NCI-H1092 (cell line): Measurements from ENCODE around the gene SV2B.

Experiments
- DNase-seq: peaks from one replicate; lab custom pipeline; 2025; lab: John Stamatoyannopoulos, UW

The SV2B gene

GRCh38 chr15:91141097-91141496, 41.0 kb downstream of the SV2B start:
- DNase-seq = no peak

GRCh38 chr15:91142106-91142744, 42.2 kb downstream of the SV2B start:
- DNase-seq = no peak

GRCh38 chr15:91142946-91143345, 42.9 kb downstream of the SV2B start:
- DNase-seq = no peak

DNA sequence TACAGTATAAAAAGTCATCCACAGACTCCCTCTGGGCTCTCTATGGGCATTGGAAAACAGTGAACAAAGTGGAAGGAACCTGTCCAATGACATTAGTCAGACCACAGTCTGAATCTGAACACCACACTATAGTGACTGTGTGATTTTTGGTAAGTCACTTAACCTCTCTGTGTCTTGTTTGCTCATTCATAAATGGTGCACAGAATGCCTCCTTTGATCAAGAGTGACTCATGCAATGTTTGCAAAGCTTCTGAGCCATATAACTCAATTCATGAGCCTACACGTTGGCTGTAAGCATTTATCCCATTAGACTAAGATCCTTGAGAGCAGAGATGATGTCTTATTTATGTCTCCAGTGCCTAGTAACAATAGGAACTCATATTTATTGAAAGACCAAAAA, 46.7 kb downstream of the SV2B start:
- DNase-seq = no peak

- DNase-seq = no peak
These were observed 48.2 kb downstream of the SV2B start for GRCh38 chr15:91148243-91148642.

DNA sequence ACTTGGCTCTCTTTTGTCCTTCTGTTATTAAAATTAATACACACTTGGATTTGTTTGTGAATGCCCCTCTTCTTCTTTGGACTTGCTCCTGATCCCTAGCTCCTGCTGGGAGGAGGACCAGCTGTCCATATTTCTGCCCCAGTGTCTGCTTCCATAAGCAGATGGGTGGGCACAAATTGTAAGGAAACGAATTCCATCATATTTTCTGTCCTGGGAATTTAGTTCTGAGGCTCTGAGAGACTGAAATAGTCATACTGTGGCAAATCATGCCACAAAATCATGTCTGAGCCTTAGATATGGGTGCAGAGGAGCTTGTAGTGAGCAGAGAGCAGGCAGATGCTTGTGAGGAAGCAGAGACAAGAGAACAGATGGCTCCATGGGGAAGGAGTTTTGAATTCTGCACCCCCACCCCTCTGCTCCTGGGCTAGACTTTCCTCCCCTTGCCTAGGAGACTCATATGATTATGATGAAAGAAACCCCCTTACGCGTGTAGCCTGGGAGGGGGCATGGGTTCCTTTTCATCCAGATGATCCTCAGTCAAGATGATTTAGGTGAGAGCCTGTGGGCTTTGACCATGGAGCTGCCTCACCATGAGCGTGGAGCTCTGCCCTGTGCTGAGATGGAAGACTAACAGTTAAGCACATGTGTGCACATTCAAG, 50.6 kb downstream of the SV2B start:
- no peak for DNase-seq

GRCh38 chr15:91151781-91152563, 51.9 kb downstream of the SV2B start:
- no peak for DNase-seq

DNA sequence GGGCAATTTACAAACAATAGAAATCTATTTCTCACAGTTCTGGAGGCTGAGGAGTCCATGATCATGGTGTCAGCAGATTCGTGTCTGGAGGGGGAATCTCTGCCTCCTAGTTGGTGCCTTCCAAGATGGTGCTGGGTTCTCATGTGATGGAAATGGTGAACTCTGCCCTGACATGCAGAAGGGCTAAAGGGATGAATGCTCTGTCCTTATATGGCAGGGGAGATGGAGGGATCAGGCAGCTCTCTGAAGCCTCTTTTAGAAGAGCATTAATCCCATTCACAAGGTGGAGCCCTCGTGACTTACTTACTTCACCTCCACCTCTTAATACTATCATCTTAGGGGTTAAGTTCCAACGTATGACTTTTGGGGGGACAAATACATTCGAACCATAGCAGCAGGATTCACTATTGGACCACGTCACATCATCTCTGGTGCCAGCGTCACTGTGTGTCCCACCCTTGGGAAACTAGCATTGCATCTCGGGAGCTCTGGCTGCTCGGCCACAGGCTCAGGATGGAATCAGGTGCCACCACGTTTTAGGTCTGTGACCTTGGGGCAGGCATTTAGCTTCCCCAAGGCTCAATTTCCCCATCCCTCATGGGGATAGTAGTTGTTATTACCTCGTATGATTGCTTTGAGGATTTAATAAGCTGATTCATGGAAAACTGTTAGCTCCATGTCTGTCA, 53.0 kb downstream of the SV2B start:
- no peak for DNase-seq

DNA sequence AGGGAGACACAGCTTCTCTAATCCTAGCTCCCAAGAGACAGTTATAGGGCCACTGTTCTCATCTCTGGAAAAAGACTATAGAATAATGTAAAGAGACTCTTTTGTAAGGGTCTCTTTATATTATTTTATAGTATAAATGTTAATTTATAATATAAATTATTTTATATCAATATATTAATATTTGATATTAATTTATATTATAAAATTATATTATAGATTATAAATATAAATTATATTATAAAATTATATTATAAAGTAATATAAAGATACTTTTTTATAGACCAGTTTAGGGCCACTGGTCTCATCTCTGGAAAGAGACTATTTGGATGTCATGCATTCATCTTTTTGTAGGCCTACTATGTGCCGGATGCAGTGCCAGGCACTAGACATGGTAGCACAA, 53.9 kb downstream of the SV2B start:
- no peak for DNase-seq

- DNase-seq = no peak
These were observed 56.2 kb downstream of the SV2B start for GRCh38 chr15:91156175-91156726.

DNA sequence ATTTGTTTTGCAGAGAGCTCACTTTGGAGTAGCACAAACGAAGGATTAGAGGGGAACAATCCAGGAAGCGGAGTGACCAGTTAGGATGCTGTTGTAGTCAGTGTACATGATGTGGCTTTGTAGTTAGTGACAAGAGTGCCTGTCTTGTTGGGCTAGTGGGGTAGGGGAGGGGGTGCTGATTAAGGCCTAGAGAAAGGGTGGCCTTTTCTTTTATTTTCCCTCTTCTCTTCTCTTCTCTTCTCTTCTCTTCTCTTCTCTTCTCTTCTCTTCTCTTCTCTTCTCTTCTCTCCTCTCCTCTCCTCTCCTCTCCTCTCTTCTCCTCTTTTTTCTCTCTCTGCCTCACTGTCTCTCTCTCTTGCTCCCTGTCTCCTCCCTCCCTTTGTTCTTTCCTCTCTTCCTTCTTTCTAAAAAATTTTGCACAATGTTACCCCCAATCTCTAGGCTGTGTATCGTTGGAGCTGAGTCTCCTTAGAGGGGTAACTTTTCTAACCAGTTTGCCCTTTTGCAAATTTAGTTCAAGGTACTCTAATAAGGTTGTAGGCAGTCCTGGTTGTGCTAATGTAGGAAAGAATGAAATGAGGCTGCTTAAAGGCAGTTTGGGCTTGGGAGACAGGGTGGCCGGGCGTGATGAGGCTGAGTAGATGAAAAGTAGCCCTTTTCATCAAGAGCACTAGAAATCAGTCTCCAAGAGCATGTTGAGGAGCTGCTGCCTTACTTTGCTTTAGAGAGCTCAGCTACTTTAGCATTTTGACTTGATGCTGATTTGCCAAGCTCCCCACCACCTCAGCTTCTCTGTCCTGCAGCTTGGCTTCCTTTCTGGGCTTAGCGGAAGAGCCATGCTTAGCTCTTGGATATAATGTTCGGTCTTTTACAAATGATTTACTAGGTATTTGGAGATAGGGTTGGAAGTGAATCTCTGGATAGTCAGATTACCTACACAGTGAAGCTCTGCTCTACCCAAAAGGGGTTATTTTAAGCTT, 58.6 kb downstream of the SV2B start:
- DNase-seq = no peak

GRCh38 chr15:91165850-91166249, 65.8 kb downstream of the SV2B start:
- DNase-seq = no peak

DNA sequence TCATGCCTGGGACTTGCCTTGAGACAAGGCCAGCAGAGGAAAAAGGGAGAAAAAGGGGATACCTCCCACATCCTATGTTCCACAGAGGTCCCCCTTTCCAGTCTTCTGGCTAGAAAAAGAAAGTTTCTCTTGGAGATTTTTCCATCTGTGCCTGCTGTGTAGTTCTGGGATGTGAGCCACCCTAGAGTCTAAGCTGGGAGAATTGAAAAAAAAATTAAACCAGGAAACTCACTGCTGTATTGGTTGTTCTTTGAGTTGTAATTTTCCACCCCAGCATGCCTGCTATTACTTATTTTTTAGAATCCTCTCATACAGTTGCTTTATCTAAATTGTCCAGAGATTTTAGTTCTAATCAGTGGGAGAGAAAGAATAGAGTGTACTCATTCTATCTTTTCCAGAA, 68.4 kb downstream of the SV2B start:
- no peak for DNase-seq

DNA sequence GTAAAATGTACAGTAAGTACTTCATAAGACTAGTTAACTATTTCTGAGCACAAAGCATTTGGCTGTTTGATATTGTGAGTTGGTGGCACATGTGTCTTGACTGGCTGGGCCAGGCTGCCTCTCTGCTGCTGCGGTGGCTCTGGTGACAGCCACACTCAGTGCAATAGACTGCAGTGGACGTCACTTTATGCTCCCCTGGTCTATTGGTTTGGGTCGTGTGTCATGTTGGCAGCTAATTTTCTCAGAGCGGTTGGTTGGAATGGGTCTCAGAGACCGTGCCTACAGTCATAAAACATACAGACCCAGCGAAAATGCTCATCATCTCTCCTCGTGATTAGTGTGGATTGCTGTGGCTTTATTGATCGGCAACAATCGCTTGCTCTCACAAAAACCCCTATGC, 71.3 kb downstream of the SV2B start:
- no peak for DNase-seq

- DNase-seq = no peak
These were observed 82.0 kb downstream of the SV2B start for GRCh38 chr15:91182101-91182500.

DNA sequence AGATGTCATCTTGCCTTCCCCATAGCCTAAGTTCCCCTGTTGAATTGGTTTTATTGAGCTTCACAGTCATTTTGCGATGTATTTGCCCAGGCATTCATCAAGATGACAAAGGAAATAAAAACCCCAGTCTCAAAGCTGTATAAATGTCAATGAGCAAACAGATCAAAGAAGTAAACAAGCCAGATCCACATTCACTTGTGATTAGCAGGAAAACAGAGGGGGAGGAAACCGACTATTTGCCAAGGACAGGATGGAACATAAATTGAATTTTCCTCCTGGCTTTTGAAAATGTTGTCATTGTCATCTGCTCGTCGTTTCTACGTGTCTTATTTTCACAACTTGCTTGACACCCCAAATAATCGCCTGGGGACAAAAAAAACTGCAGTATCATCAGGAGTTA, 83.5 kb downstream of the SV2B start:
- DNase-seq = no peak

- DNase-seq = no peak
These were observed 84.4 kb downstream of the SV2B start for GRCh38 chr15:91184441-91184840.

DNA sequence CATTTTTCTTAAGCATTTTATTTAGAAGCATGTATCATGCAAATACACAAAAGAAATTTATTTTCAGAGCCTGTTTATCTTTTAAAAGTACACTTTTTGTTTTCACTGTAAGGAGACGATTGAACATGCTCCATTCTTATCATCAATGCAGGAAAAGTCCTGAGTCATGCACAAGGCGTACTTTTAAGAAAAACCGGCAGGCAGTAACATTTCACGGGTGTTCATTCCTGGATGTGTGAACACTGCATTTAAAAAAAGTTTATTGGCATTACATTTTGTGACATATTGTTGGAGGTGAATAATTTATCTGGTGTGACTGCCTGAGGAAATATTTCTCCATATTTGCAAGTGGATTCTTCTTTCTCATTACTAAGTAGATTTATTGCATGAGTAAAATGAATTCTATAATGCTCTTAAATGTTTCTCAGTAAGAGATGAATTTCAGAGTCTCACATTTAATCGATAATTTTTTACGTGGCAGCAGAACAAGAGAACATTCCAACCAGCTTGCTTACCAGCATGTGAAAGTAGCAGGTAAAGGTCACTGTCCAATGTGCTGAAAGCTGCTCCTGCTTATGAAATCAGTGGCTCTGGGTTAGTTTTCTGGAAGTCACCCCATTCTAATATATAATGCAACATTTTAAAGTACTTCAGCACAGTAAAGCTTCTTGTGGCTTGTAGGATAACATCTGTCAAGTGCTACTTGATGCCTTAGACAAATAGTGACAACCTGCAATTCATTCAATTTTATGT, 87.0 kb downstream of the SV2B start:
- DNase-seq = no peak

- DNase-seq = no peak
These were observed 92.2 kb downstream of the SV2B start for GRCh38 chr15:91192285-91192684.

- DNase-seq = no peak
These were observed 92.8 kb downstream of the SV2B start for GRCh38 chr15:91192690-91193377.
